Measurements from ENCODE around the gene ARGLU1. TPM values are rescaled to one million over a fixed set of nuclear protein-coding genes. Genes with fewer than 3 reads are reported as not detected.

ARGLU1 gene
- total RNA-seq, 2 donors from 2014 or later = 58.7 to 60.0 TPM

DNA sequence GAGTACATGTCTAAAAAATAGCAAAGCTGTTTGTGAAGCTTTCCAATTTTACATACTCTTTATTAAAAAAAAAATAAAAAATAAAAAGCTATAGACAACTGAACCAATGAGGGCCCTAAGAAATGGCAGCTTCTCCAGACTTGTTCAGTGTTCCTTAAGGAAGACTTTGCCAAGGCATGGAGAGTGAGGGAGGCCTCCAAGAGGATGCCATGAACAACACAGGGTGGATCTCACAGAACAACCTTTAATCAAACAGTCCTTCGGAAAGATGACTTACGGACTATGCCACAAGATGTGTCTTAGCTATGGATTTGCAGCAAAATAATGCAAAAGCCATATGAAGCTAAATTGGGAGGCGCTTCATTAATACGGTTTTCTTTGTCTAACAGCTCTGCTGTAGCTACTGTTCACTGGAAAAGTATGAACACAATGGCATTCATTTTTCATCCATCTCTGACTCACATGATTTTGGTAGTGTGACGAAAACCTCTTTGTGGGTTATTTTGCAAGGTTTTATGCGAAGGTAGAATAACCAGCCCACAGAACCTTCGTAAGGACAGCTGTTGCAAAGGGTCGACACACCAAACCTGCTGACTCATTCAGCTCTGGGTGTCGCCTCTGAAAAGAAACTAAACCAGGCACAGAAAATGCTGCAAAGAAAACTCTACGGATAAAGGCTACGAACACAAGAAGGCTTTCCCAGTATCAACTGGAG is 60.2 kb downstream of the ARGLU1 start:
- no peak overlapping the region for H3K9ac ChIP-seq (ENCODE audit: low read depth in 2 of 2, low read length in 2 of 2)
- no peaks in the 10 kb centered on the region for H3K36me3 ChIP-seq
- H3K27me3 ChIP-seq = no peaks in the 10 kb centered on the region
- DNase-seq = no peak
- no peaks in the 10 kb centered on the region for H3K4me1 ChIP-seq
- no peak overlapping the region for H3K4me3 ChIP-seq
- intact Hi-C loops (cut with DNase I) = no loop called here
- no peak overlapping the region for H3K27ac ChIP-seq
- TF ChIP-seq, protein P1, sequence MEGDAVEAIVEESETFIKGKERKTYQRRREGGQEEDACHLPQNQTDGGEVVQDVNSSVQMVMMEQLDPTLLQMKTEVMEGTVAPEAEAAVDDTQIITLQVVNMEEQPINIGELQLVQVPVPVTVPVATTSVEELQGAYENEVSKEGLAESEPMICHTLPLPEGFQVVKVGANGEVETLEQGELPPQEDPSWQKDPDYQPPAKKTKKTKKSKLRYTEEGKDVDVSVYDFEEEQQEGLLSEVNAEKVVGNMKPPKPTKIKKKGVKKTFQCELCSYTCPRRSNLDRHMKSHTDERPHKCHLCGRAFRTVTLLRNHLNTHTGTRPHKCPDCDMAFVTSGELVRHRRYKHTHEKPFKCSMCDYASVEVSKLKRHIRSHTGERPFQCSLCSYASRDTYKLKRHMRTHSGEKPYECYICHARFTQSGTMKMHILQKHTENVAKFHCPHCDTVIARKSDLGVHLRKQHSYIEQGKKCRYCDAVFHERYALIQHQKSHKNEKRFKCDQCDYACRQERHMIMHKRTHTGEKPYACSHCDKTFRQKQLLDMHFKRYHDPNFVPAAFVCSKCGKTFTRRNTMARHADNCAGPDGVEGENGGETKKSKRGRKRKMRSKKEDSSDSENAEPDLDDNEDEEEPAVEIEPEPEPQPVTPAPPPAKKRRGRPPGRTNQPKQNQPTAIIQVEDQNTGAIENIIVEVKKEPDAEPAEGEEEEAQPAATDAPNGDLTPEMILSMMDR (IDR thresholded peaks at IDR 0.05) = no peak
- no peaks in the 10 kb centered on the region for H3K9me3 ChIP-seq

DNA sequence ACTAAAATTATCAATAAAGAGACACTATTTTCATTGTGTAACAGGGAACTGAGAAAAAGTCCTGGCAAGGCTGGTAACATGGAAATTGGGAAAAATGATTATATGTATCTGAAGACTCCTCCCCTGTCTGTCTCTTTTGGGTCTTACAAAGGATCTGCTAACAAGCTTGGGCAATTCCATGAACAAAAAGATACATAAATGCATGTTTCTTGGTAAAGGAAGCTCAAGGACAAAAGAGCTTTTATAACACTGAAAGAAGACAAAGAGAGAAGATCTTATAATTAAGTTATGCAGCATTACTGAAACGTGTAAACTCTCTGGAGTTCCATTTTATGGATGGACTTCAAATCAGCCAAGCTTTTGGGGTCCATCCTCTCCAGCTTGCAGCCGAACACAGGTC is 61.7 kb downstream of the ARGLU1 start:
- H3K27me3 ChIP-seq = no peaks in the 10 kb centered on the region
- TF ChIP-seq, protein P1 (IDR thresholded peaks at IDR 0.05) = no peak
- no peaks in the 10 kb centered on the region for H3K4me1 ChIP-seq
- no peak for DNase-seq
- no peak overlapping the region for H3K4me3 ChIP-seq
- H3K27ac ChIP-seq = no peak overlapping the region
- intact Hi-C loops (cut with DNase I) = no loop called here
- H3K36me3 ChIP-seq = no peaks in the 10 kb centered on the region
- H3K9ac ChIP-seq (ENCODE audit: low read depth in 2 of 2, low read length in 2 of 2) = no peak overlapping the region
- H3K9me3 ChIP-seq = no peaks in the 10 kb centered on the region

DNA sequence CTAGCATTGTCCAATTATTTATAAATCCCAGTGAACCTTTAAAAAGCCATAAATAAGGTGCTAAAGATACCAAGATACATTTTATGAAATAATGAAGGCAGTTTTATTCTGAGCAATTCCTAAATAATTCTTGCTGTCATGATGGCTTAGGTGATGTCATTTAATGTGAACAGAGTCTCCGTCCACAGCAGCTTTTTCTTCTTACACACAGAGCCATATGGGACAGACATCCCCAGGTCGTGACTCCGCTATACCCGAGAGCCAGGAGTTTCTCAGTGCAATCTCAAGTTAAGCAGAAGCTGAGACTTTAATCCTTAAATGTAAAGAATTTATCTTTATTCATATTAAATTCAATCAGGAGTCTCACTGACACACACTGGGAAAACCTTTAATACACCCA is 62.2 kb downstream of the ARGLU1 start:
- DNase-seq = no peak
- H3K36me3 ChIP-seq = no peaks in the 10 kb centered on the region
- no peak overlapping the region for H3K4me3 ChIP-seq
- H3K27ac ChIP-seq = no peak overlapping the region
- no peaks in the 10 kb centered on the region for H3K27me3 ChIP-seq
- TF ChIP-seq, protein P1 (IDR thresholded peaks at IDR 0.05) = no peak
- H3K4me1 ChIP-seq = no peaks in the 10 kb centered on the region
- no peaks in the 10 kb centered on the region for H3K9me3 ChIP-seq
- intact Hi-C loops (cut with DNase I) = no loop called here
- no peak overlapping the region for H3K9ac ChIP-seq (ENCODE audit: low read depth in 2 of 2, low read length in 2 of 2)

DNA sequence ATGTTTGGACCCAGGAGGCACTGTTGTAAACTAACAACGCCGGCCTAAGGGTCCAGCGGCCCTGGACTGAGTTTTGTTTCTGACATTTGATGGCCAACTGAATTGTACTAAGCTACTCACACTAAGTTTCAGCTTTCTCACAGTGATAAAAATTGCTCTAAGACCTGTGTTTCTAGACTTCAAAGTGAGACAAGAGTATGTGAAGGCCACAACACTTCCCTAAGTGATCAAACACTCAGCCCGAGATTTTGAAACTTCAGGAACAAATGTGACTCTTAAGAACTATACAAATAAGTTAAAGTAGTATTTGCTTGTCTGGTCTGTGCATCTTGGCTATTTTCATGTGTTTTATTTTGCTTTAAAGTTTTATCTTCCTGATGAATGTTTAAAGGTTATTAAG is 62.6 kb downstream of the ARGLU1 start:
- Histone ChIP-seq H3K9me3 (no peaks in the 10 kb centered on the region), H3K27me3 (no peaks in the 10 kb centered on the region), H3K36me3 (no peaks in the 10 kb centered on the region), H3K9ac (ENCODE audit: low read depth in 2 of 2, low read length in 2 of 2) (no peak overlapping the region), H3K27ac (no peak overlapping the region), H3K4me1 (no peaks in the 10 kb centered on the region), H3K4me3 (no peak overlapping the region)
- TF ChIP-seq, protein P1 (IDR thresholded peaks at IDR 0.05) = no peak
- no peak for DNase-seq
- intact Hi-C loops (cut with DNase I) = no loop called here

DNA sequence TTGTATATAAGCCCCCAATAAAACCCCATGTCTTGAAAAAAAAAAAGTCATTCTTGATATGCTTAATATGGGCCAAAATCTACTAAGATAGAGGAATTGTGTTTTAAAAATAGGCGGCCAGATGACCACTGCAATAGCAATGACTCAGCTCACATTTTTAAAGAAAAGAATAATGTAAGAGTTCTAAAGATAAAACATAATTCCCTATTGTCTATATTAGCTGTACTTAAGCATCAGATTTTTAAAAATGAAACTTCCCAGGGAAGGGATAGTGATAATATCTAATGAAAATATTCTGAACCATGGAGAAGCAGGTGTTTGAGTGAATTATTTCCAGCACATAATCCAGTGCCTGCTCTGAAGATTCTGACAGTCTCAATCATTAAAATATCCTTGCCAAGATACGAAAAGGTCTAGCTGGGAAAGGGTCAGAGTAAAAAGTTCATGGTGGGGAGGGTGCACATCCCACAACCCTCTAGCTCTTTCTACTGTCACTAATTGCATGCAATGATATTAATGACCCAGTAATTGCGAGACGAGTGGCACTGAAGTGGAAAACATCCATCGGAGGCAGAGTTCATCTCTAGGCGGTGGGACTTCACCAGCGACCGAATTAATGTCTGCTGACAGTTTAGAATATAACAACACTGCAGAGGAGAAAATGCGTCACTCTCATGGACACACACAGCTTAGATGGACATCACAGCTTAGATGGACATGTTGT is 64.0 kb downstream of the ARGLU1 start:
- H3K9me3 ChIP-seq = no peaks in the 10 kb centered on the region
- intact Hi-C loops (cut with DNase I) = no loop called here
- no peaks in the 10 kb centered on the region for H3K4me1 ChIP-seq
- no peak overlapping the region for H3K4me3 ChIP-seq
- H3K36me3 ChIP-seq = no peaks in the 10 kb centered on the region
- DNase-seq = no peak
- H3K27ac ChIP-seq = no peak overlapping the region
- H3K9ac ChIP-seq (ENCODE audit: low read depth in 2 of 2, low read length in 2 of 2) = no peak overlapping the region
- no peaks in the 10 kb centered on the region for H3K27me3 ChIP-seq
- TF ChIP-seq, protein P1 (IDR thresholded peaks at IDR 0.05) = no peak
